HG03095 (cell line): ENCODE results near the gene PRR14.

ENCODE experiments used
- ATAC-seq: cut with Tn5 transposase; IDR thresholded peaks from one replicate; pipeline ENCODE4 v1.9.1; 2021; ENCODE audit warnings: moderate library complexity; ENCODE audit not compliant: unreplicated experiment

PRR14 gene

GRCh38 chr16:30658731-30659506 lies 8.2 kb downstream of the PRR14 start:
- peak; percentile 40 for ATAC-seq

DNA sequence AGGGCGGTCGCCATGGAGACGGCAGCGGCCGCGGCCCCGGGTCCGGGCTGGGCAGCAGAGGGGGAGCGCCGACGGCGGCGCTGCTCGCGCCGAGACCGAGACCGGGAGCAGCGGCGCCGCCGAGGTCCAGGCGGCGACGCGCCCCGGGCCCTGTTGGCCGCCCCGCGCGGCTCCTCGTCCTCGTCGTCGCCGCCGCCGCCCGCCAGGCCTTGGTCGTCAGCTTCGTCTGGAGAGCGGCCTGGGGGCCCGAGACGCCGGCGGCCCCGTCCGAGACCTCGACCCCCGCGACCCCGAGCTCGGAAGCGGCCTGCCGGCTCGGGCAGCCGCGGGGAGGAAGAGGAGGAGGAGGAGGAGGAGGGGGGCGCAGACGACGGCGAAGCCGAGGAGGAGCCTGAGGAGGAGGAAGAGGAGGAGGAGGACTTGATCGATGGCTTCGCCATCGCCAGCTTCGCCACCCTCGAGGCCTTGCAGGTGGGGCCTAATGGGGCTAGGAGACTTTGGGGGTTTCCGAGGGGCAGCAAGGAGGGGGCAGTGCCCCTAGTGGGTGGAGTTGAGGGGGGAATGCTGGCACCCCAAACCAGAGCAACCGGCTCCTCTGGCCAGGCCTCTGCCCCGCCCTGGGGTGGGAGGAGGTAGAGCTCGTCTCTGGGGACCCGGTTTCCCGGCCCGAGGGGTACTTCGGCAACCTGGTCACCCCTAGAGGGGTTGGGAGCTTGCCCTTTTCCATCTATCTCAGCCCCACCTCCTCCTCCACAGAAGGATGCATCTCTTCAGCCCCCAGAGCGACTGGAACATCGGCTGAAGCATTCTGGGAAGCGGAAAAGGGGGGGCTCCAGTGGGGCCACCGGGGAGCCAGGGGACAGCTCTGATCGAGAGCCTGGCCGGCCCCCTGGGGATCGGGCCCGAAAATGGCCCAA lies 9.0 kb downstream of the PRR14 start:
- no peak for ATAC-seq

DNA sequence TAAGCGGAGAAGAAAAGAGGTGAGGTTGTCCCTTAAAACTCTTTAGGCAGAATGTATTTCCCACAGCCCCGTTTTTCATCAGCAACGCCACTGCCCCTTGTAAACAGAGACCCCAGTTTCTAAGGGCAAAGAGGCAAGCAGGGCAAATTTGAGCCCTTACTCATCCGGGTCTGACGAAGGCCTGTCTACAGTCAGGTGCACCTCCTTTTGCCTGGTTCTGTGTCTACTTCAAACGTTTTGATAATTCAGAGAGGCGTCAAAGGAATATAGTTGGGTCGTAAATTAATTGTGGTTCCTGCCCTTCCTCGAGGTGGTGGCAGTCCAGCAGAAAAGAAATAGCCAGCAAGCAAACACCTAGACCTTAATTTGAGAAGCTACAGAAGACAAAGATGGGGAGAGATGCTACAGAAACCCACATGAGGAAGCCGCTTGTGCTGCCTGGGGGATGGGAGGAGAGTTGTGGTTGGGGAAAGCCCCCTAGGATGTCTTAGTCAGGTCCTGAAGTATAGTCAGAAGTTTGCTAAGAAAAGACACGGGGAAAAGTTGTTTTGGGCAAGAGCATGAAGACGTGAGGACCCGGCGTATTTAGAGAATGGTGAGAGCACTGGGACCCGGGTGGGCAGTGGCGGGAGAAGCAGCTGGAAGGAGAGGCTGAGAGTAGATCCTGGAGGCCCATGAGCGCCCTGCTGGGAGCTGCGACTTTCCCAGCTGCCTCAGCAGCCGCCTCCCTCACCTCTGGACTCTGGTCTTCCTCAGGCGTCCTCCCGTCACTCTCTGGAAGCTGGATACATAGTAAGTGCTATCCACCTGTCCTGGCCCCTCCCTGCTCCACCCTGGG lies 9.9 kb downstream of the PRR14 start:
- no peak for ATAC-seq

GRCh38 chr16:30662449-30662848 lies 11.7 kb downstream of the PRR14 start:
- no peak for ATAC-seq

GRCh38 chr16:30663038-30663437 lies 12.3 kb downstream of the PRR14 start:
- ATAC-seq: no peak

- ATAC-seq: no peak
Measured at GRCh38 chr16:30663820-30664219, 13.1 kb downstream of the PRR14 start.

DNA sequence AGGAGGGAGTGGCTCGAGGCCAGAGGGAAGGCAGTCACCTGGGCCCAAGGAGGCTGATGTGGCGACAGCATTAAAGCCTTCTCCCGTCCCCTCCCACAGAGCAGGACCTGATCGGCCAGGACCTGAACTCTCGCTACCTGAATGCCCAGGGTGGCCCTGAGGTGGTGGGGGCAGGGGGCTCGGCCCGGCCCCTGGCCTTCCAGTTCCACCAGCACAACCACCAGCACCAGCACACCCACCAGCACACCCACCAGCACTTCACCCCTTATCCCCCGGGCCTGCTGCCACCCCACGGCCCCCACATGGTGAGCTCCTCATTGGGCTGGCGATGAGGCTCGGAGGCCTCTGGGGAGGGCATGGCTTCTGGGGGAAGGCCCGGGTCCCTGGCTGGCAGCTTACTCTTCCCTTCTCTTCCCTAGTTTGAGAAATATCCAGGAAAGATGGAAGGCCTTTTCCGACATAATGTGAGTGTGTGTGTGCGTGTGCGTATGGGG lies 13.9 kb downstream of the PRR14 start:
- ATAC-seq: no peak

GRCh38 chr16:30665155-30665829 lies 14.5 kb downstream of the PRR14 start:
- no peak for ATAC-seq

DNA sequence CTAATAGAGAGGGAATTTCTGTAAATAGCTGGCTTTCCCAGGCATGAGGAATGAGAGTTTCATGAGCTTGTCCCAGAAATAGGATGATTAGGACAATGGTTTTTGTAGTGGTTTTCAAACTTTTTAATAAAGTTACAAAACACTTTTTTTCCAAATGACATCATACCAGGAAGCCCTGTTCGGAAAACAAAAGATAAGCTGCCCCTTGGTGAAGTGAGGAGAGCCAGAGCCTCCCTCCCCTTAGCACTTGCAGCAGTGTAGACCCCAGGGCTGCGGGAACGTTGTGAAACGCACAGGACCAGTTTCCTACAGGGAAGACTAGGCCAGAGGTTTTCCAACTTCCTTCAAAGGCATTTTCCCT lies 15.1 kb downstream of the PRR14 start:
- no peak for ATAC-seq

DNA sequence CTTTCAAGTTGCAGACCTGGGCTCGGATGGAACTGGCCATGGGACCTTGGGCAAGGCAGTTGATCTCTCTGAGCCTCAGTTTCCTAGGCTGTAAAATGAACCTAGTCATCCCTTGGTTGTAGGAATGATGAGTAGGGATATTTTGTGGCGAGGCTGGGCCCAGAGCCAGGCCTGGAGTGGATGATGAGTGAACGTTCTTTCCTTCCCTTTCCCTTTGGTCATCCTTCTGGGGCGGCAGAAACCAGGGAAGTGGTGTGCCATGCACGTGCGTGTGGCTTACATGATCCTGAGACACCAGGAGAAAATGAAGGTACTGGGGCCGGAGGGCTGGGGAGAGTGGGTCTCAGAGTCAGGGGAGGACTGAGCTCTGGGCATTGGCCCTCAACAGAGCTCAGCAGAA lies 15.9 kb downstream of the PRR14 start:
- no peak for ATAC-seq

DNA sequence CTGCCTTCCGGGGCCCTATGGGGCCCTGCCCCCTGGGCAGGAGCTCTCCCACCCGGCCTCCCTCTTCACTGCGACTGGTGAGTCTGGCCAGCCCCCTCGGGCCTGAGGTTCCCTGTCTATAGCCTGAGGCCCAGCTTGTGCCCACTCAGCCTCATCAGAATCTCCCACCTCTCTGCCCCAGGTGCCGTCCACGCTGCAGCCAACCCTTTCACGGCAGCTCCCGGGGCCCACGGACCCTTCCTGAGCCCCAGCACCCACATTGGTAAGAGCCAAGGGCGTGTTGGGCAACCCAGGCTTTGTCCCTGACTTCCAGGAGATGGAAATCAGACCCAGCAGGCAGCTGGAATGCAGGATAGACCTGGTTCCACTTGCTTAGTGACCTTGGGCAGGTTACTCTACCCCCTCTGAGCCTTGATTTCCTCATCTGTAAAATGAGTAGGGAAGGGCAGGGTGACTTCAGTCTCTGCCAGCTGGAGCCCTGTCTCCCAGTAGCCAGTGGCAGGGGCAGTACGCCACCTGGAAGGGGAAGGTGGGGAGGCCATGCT lies 16.7 kb downstream of the PRR14 start:
- no peak for ATAC-seq

- no peak for ATAC-seq
Measured at GRCh38 chr16:30668393-30668792, 17.6 kb downstream of the PRR14 start.

DNA sequence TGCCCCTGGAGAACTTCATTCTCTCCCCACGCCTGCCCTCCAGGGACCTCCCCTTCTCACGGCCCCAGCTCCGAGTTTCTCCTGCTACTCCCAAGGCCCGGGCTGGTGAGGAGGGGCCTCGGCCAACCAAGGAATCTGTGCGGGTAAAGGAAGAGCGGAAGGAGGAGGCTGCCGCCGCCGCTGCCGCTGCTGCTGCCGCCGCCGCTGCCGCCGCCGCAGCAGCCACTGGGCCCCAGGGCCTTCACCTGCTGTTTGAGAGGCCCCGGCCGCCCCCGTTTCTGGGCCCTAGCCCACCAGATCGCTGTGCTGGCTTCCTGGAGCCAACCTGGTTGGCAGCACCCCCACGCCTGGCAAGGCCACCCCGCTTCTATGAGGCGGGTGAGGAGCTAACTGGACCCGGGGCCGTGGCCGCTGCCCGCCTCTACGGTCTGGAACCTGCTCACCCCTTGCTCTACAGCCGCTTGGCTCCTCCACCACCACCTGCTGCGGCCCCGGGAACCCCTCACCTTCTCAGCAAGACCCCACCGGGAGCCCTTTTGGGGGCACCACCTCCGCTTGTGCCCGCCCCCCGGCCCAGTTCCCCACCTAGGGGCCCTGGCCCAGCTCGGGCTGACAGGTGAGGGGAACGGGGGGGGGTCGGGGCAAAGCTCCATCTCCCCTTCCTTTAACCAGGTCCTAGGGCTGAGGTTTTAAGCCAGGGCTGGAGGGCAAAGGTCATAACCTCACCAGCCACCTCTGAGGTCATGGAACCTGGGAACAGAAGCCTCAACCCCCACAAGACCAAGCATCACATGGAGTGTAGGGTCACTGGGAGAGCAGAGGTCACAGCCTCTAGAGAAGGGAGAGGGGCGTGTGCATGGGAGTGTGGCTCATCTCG lies 18.5 kb downstream of the PRR14 start:
- ATAC-seq: no peak

DNA sequence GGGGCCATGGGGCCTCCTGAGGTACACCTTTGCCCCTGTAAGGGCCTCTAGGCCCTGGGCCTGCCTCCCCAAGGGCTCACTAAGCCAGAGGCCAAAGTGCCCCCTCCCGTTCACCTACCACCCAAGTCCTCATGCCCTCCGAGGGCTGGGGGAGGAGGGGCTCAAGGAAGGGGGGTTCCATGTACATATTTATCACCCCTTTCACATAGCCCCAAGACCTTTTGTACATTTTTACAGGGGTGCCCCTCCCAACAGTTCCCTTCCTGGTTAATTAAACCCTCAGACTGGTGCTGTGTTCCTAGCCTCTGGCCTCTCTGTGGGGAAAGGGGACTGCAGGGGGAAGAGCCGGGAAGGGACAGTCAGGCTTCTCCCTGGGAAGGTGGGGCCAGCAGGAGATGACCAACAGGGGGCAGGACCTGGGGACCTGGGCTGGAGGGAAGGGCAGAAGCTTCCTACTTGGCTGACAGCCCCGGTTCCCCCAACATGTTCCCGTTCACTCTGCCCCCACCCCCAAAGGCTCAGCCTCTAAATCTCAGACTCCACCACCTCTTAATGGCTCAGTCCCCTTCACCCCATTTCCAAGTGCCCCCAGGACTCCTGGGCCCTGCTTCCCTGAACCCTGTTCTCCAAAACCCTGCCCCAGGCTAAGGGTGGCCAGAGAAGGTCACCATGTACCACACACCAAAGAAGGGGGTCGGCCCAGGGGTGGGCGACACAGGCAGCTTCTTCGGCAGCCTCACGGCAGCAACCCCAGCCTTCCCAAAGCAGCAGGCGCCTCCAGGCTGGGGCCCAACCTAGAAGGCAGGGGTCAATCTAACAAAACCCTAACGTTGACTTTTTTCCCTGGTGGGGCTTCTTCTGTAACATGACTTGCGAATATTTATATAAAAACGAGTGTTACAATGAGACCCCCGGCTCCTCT lies 19.4 kb downstream of the PRR14 start:
- ATAC-seq: no peak

DNA sequence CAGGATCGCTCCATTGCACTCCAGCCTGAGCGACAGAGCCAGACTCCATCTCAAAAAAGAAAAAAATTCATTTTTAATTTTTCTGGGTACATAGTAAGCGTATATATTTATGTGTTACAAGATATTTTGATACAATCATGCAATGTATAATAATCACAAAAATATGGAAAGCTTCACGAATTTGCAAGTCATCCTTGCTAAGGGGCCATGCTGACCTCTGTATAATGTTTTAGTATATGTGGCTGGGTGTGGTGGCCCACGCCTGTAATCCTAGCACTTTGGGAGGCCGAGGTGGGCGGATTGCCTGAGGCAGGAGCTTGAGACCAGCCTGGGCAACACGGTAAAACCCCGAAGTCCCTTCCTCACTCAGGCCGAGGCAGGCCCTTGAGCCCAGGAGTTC lies 24.4 kb downstream of the PRR14 start:
- ATAC-seq: no peak

DNA sequence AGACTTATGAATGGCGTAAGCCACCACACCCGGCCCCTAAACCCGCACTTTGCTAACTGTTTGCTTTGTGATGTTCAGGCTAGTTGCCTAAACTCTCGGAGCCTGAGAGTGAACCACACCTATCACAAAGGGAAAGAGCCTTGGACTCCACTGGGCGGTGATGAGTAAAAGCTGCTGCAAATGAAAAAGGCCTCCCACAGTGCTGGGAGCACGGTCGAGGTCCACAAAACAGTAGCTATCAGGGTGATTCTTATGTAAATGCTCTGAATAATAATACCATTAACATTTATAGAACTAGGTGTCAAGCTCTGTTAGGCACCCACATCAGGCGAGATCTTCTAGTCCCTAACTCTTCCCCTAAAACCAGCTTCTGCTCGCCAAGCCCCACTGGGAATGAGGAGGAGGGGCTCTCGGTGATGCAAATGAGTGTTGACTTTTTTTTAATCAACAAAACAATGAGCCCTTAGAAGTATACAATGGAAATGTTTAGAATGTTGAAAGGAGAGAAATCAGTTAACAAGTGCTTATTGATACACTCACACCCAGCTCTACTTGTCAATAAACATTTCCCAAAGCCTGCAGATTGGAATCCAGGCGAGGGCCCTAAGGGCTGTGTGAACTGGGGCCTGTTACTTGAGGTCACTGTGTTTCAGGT lies 27.3 kb downstream of the PRR14 start:
- ATAC-seq: no peak

GRCh38 chr16:30678586-30678970 lies 27.8 kb downstream of the PRR14 start:
- ATAC-seq: no peak

DNA sequence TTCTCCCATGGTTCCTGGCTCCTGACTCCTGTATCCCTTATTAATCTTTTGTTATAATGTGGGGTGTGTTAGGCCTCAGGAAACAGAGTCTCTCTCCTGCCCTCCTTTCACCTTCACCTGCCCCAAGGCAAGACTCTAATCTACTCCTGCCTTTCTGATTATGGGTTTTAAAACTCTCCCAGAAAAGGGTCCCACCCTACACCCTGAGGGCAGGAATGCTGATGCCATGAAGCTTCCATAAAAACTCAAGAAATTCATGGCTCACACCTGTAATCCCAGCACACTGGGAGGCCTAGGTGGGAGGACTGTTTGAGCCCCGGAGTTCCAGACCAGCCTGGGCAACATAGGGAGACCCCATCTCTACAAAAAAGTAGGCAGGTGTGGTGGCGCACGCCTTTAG lies 29.6 kb downstream of the PRR14 start:
- ATAC-seq: no peak
